Measurements from ENCODE around the gene CTXND1.

The CTXND1 gene

GRCh38 chr15:80186066-80186465, 65.9 kb downstream of the CTXND1 start:
- TF ChIP-seq POLR2AphosphoS5 (IDR thresholded peaks at IDR 0.05; ENCODE audit: low read depth, low read length) (no peak), SIN3A (IDR thresholded peaks at IDR 0.05; ENCODE audit: borderline replicate concordance, insufficient read depth, low read length) (no peak), FOXP2 (optimal IDR thresholded peaks at IDR 0.05; ENCODE audit: borderline replicate concordance, extremely low read depth, extremely low read length, insufficient read depth) (no peak), REST (IDR thresholded peaks at IDR 0.05; ENCODE audit: insufficient read depth in 1 of 2, low read depth in 2 of 2, low read length in 2 of 2) (no peak), TAF1 (IDR thresholded peaks at IDR 0.05; ENCODE audit: borderline replicate concordance, insufficient read depth, low read length) (no peak)

GRCh38 chr15:80185152-80185551, 66.9 kb downstream of the CTXND1 start:
- TF ChIP-seq FOXP2 (optimal IDR thresholded peaks at IDR 0.05; ENCODE audit: borderline replicate concordance, extremely low read depth, extremely low read length, insufficient read depth) (no peak), REST (IDR thresholded peaks at IDR 0.05; ENCODE audit: insufficient read depth in 1 of 2, low read depth in 2 of 2, low read length in 2 of 2) (no peak), POLR2AphosphoS5 (IDR thresholded peaks at IDR 0.05; ENCODE audit: low read depth, low read length) (no peak), TAF1 (IDR thresholded peaks at IDR 0.05; ENCODE audit: borderline replicate concordance, insufficient read depth, low read length) (no peak)

- TF ChIP-seq SIN3A (IDR thresholded peaks at IDR 0.05; ENCODE audit: borderline replicate concordance, insufficient read depth, low read length) (no peak), TAF1 (IDR thresholded peaks at IDR 0.05; ENCODE audit: borderline replicate concordance, insufficient read depth, low read length) (no peak), REST (IDR thresholded peaks at IDR 0.05; ENCODE audit: insufficient read depth in 1 of 2, low read depth in 2 of 2, low read length in 2 of 2) (no peak), FOXP2 (optimal IDR thresholded peaks at IDR 0.05; ENCODE audit: borderline replicate concordance, extremely low read depth, extremely low read length, insufficient read depth) (no peak), POLR2AphosphoS5 (IDR thresholded peaks at IDR 0.05; ENCODE audit: low read depth, low read length) (no peak)
Observed at GRCh38 chr15:80184554-80184953, 67.5 kb downstream of the CTXND1 start.

- TF ChIP-seq POLR2AphosphoS5 (IDR thresholded peaks at IDR 0.05; ENCODE audit: low read depth, low read length) (no peak), TAF1 (IDR thresholded peaks at IDR 0.05; ENCODE audit: borderline replicate concordance, insufficient read depth, low read length) (no peak), SIN3A (IDR thresholded peaks at IDR 0.05; ENCODE audit: borderline replicate concordance, insufficient read depth, low read length) (no peak), FOXP2 (optimal IDR thresholded peaks at IDR 0.05; ENCODE audit: borderline replicate concordance, extremely low read depth, extremely low read length, insufficient read depth) (no peak), REST (IDR thresholded peaks at IDR 0.05; ENCODE audit: insufficient read depth in 1 of 2, low read depth in 2 of 2, low read length in 2 of 2) (no peak)
Observed at GRCh38 chr15:80183886-80184285, 68.1 kb downstream of the CTXND1 start.

- TF ChIP-seq TAF1 (IDR thresholded peaks at IDR 0.05; ENCODE audit: borderline replicate concordance, insufficient read depth, low read length) (no peak), SIN3A (IDR thresholded peaks at IDR 0.05; ENCODE audit: borderline replicate concordance, insufficient read depth, low read length) (no peak), POLR2AphosphoS5 (IDR thresholded peaks at IDR 0.05; ENCODE audit: low read depth, low read length) (no peak), FOXP2 (optimal IDR thresholded peaks at IDR 0.05; ENCODE audit: borderline replicate concordance, extremely low read depth, extremely low read length, insufficient read depth) (no peak)
Observed at GRCh38 chr15:80183306-80183705, 68.7 kb downstream of the CTXND1 start.

All from PFSK-1 (cell line).